ENCODE data around the gene EPB41L3. TPM values are rescaled to one million over a fixed set of nuclear protein-coding genes. Genes with fewer than 3 reads are reported as not detected.

Gene EPB41L3
- total and polyA plus RNA-seq, 2 experiments from 2014 or later: 20.8 to 24.5 TPM

DNA sequence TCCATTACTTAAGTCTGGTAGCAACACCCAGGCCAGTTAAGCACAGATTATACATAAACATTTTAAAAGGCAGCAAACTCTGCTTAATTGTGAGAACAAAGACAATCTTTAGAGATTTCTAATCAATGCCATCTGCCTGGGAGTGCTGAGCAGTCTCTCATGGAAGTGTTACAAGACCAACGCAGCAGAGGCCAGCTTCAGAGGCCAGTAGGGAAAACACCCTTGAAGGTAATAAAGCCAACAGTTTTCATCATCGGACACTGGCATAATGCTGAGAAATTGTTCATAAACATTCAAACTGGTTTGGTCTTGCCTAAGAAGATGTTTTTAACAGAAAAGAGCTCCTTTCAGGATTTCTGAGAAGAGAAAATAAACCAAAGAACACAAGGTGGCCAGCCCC lies 35.0 kb downstream of the EPB41L3 start:
- Histone ChIP-seq H3K9me2 (replicated peaks; ENCODE audit: insufficient read depth) (no peaks in the 10 kb centered on the region), H3K4me1 (ENCODE audit: insufficient read depth) (no peaks in the 10 kb centered on the region), H3K27me3 (no peaks in the 10 kb centered on the region), H3K79me2 (peaks cover 3% of the 10 kb centered on the region), H3K36me3 (replicated peaks; ENCODE audit: insufficient read depth, low read depth) (no peaks in the 10 kb centered on the region), H3K4me2 (no peak overlapping the region), H4K20me1 (ENCODE audit: insufficient read depth, poor library complexity, severe bottlenecking) (no peaks in the 10 kb centered on the region), H3K9me3 (ENCODE audit: low read depth) (no peaks in the 10 kb centered on the region), H3K27ac (no peak overlapping the region), H2AFZ (no peak overlapping the region), H3K4me3 (no peak overlapping the region)
- WGBS (ENCODE audit: low lambda C conversion rate, missing lambda C conversion rate): 79% methylated on average over 2 of the region's 2 CpGs
- TF ChIP-seq EZH2phosphoT487 (IDR thresholded peaks at IDR 0.05; ENCODE audit: low read depth, severe bottlenecking, unreplicated experiment) (no peak), EZH2 (IDR thresholded peaks at IDR 0.05; ENCODE audit: borderline replicate concordance) (no peak)
- TF ChIP-seq, protein P1, sequence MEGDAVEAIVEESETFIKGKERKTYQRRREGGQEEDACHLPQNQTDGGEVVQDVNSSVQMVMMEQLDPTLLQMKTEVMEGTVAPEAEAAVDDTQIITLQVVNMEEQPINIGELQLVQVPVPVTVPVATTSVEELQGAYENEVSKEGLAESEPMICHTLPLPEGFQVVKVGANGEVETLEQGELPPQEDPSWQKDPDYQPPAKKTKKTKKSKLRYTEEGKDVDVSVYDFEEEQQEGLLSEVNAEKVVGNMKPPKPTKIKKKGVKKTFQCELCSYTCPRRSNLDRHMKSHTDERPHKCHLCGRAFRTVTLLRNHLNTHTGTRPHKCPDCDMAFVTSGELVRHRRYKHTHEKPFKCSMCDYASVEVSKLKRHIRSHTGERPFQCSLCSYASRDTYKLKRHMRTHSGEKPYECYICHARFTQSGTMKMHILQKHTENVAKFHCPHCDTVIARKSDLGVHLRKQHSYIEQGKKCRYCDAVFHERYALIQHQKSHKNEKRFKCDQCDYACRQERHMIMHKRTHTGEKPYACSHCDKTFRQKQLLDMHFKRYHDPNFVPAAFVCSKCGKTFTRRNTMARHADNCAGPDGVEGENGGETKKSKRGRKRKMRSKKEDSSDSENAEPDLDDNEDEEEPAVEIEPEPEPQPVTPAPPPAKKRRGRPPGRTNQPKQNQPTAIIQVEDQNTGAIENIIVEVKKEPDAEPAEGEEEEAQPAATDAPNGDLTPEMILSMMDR (IDR thresholded peaks at IDR 0.05; ENCODE audit: poor library complexity): no peak
- no peak for DNase-seq (ENCODE audit: low spot score)

DNA sequence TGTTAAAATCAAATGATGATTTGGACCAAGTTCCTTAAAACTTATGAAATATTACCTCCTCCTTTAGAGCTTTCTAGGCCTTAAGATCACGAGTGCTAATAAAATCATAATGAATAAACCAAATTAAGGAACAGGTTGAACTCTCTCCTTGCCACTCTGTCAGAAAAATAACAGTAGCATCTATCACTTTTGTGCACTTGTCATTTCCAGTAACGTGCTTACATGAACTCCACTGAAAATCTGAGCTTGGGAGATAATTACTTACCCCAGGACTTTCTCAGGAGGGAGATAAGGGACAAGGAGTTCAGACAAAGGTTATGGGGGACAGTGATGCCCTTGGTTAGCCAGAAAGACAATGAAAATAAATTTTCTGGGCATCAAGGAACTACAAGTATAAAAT lies 36.0 kb downstream of the EPB41L3 start:
- TF ChIP-seq, protein P1 (IDR thresholded peaks at IDR 0.05; ENCODE audit: poor library complexity): no peak
- no peak for TF ChIP-seq EZH2 (IDR thresholded peaks at IDR 0.05; ENCODE audit: borderline replicate concordance)
- Histone ChIP-seq H3K27me3 (no peaks in the 10 kb centered on the region), H3K27ac (no peak overlapping the region), H3K79me2 (peaks cover 3% of the 10 kb centered on the region), H4K20me1 (ENCODE audit: insufficient read depth, poor library complexity, severe bottlenecking) (no peaks in the 10 kb centered on the region), H3K36me3 (replicated peaks; ENCODE audit: insufficient read depth, low read depth) (no peaks in the 10 kb centered on the region), H3K4me2 (no peak overlapping the region), H3K9me2 (replicated peaks; ENCODE audit: insufficient read depth) (no peaks in the 10 kb centered on the region), H3K9me3 (ENCODE audit: low read depth) (no peaks in the 10 kb centered on the region), H2AFZ (no peak overlapping the region), H3K4me1 (ENCODE audit: insufficient read depth) (no peaks in the 10 kb centered on the region), H3K4me3 (no peak overlapping the region)
- 73% methylated on average over 2 of the region's 2 CpGs for WGBS (ENCODE audit: low lambda C conversion rate, missing lambda C conversion rate)
- DNase-seq (ENCODE audit: low spot score): no peak

DNA sequence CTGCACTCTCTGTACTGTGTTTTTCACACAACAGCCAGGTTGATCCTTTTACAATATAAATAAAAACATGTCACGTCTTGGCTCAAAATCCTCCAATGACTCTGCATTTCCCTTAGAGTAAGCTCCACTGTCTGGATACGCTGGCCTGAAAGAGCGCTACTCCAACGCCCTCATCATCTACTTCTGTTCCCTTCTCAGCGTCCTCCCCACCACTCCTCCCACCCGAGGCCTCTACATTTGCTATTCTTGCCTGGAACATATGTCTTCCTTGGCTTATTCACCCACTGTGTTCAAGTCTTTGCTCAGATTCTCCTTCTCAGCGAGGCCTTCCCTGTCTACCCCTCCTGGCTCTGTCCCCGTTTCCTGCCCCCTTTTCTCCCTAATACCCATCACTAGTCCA lies 37.6 kb downstream of the EPB41L3 start:
- H3K4me1 ChIP-seq (ENCODE audit: insufficient read depth): no peaks in the 10 kb centered on the region
- H3K79me2 ChIP-seq: no peaks in the 10 kb centered on the region
- H3K4me3 ChIP-seq: no peak overlapping the region
- H2AFZ ChIP-seq: no peak overlapping the region
- H3K9me2 ChIP-seq (replicated peaks; ENCODE audit: insufficient read depth): no peaks in the 10 kb centered on the region
- no peaks in the 10 kb centered on the region for H3K36me3 ChIP-seq (replicated peaks; ENCODE audit: insufficient read depth, low read depth)
- H3K27me3 ChIP-seq: no peaks in the 10 kb centered on the region
- DNase-seq (ENCODE audit: low spot score): no peak
- 96% methylated on average over 8 of the region's 8 CpGs for WGBS (ENCODE audit: low lambda C conversion rate, missing lambda C conversion rate)
- no peaks in the 10 kb centered on the region for H3K9me3 ChIP-seq (ENCODE audit: low read depth)
- no peak overlapping the region for H3K27ac ChIP-seq
- no peaks in the 10 kb centered on the region for H4K20me1 ChIP-seq (ENCODE audit: insufficient read depth, poor library complexity, severe bottlenecking)
- TF ChIP-seq EZH2phosphoT487 (IDR thresholded peaks at IDR 0.05; ENCODE audit: low read depth, severe bottlenecking, unreplicated experiment) (no peak), EZH2 (IDR thresholded peaks at IDR 0.05; ENCODE audit: borderline replicate concordance) (no peak)
- TF ChIP-seq, protein P1 (IDR thresholded peaks at IDR 0.05; ENCODE audit: poor library complexity): no peak
- no peak overlapping the region for H3K4me2 ChIP-seq

DNA sequence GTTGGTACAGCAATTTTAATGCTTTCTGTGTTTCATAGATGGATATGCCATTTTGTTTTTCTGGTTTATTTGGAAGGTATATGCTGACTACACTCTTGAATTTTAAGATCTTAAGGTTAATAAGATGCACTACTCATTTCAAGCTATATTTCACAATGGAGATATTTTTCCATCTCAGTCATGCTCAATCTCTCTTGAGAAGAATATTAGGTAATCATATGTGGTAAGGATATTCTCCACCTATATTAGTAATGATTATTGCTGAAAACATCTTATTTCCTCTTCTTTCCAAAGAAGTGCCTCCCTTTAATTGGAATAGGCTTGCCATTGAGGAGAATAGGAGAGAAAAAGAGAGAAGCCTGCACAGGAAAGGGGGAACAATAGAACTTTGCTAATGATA lies 40.1 kb downstream of the EPB41L3 start:
- no peak overlapping the region for H3K27ac ChIP-seq
- no peak overlapping the region for H3K4me3 ChIP-seq
- H3K9me2 ChIP-seq (replicated peaks; ENCODE audit: insufficient read depth): no peaks in the 10 kb centered on the region
- no peaks in the 10 kb centered on the region for H3K9me3 ChIP-seq (ENCODE audit: low read depth)
- H3K36me3 ChIP-seq (replicated peaks; ENCODE audit: insufficient read depth, low read depth): no peaks in the 10 kb centered on the region
- H3K27me3 ChIP-seq: no peaks in the 10 kb centered on the region
- DNase-seq (ENCODE audit: low spot score): no peak
- no peaks in the 10 kb centered on the region for H4K20me1 ChIP-seq (ENCODE audit: insufficient read depth, poor library complexity, severe bottlenecking)
- H3K4me2 ChIP-seq: no peak overlapping the region
- TF ChIP-seq EZH2 (IDR thresholded peaks at IDR 0.05; ENCODE audit: borderline replicate concordance): no peak
- TF ChIP-seq, protein P1 (IDR thresholded peaks at IDR 0.05; ENCODE audit: poor library complexity): no peak
- TF ChIP-seq EZH2phosphoT487 (IDR thresholded peaks at IDR 0.05; ENCODE audit: low read depth, severe bottlenecking, unreplicated experiment): no peak
- no peaks in the 10 kb centered on the region for H3K4me1 ChIP-seq (ENCODE audit: insufficient read depth)
- no peak overlapping the region for H2AFZ ChIP-seq
- no peaks in the 10 kb centered on the region for H3K79me2 ChIP-seq
